H1 (cell line): Measurements from ENCODE around the gene SPEN.

ENCODE experiments used
- CHD1 ChIP-seq: IDR thresholded peaks from 2 replicates; pipeline ENCODE4 v1.6.1; 2012; ENCODE audit warnings: low read depth, low read length, improper control_type of control experiment
- CTCF ChIP-seq, 3 experiments: IDR thresholded peaks; 1 replicate in 2 of 3; 2 replicates in 1 of 3; pipeline versions ENCODE4 v1.5.1 to v1.6.1; 2011; ENCODE audit warnings: low read length in 3 of 3, mild to moderate bottlenecking in 3 of 3, inconsistent platforms in 2 of 3, low read depth in 1 of 3, moderate library complexity in 1 of 3; ENCODE audit not compliant: insufficient read depth in 1 of 3; ENCODE audit errors: control extremely low read depth in 1 of 3
- EGR1 ChIP-seq: IDR thresholded peaks from 2 replicates; pipeline ENCODE4 v1.6.1; 2011; ENCODE audit warnings: low read depth, low read length, borderline replicate concordance
- EP300 ChIP-seq, 2 experiments: IDR thresholded peaks; 1 replicate in 1 of 2; 2 replicates in 1 of 2; pipeline ENCODE4 v1.6.1; 2011 to 2012; ENCODE audit warnings: low read depth in 2 of 2, low read length in 2 of 2, mild to moderate bottlenecking in 2 of 2, borderline replicate concordance in 1 of 2, inconsistent platforms in 1 of 2, moderate library complexity in 1 of 2
- EZH2 ChIP-seq: fragments of 200-600 bp; sonication (generic); IDR thresholded peaks from 2 replicates; pipeline ENCODE4 v1.7.1; 2012; ENCODE audit warnings: low read depth, mild to moderate bottlenecking, moderate library complexity, low read length, inconsistent platforms; ENCODE audit not compliant: severe bottlenecking
- MAX ChIP-seq: IDR thresholded peaks from 2 replicates; pipeline ENCODE4 v1.6.1; 2012; ENCODE audit warnings: inconsistent platforms
- POLR2A ChIP-seq, 2 experiments: IDR thresholded peaks; 1 replicate in 1 of 2; 2 replicates in 1 of 2; pipeline ENCODE4 v1.6.1; 2011; ENCODE audit warnings: low read depth in 2 of 2, low read length in 2 of 2, mild to moderate bottlenecking in 2 of 2; ENCODE audit errors: control extremely low read depth in 1 of 2
- POLR2AphosphoS5 ChIP-seq: IDR thresholded peaks from 2 replicates; pipeline ENCODE4 v1.6.1; 2011; ENCODE audit warnings: low read depth, low read length
- TBP ChIP-seq: IDR thresholded peaks from 2 replicates; pipeline ENCODE4 v1.6.1; 2011; ENCODE audit warnings: low read depth, low read length, improper control_type of control experiment
- YY1 ChIP-seq: IDR thresholded peaks from 2 replicates; pipeline ENCODE4 v1.6.1; 2011; ENCODE audit warnings: low read depth, mild to moderate bottlenecking, low read length
- ZNF274 ChIP-seq: IDR thresholded peaks from 2 replicates; pipeline ENCODE4 v1.7.0; 2012; ENCODE audit warnings: low read length, borderline replicate concordance; ENCODE audit errors: extremely low read depth
- TF ChIP-seq, protein P1 (sequence below): IDR thresholded peaks from 2 replicates; pipeline ENCODE4 v1.6.1; 2011; ENCODE audit warnings: low read length, improper control_type of control experiment

DNA sequence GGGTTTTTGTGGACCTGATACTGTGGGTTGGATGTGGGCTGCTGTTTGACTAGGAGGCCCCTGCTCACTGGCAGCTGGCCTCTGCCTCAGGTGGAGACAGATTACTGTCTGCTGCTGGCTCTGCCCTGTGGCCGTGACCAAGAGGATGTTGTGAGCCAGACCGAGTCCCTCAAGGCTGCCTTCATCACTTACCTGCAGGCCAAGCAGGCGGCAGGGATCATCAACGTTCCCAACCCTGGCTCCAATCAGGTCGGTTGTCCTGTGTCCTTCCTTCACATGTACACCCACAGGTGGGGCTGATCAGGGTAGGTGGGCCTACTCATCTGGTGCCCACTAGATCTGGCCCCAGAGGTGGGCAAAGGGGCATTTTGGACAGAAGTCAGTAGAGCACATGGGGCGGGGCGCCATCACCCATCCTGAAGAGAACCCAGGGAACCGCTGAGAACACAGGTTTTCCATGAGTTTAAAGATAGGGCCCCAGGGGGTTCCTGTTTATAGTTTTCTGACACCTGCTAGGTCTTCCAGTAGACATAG lies 91.2 kb downstream of the SPEN start:
- TF ChIP-seq POLR2A (IDR thresholded peaks at IDR 0.05; ENCODE audit: control extremely low read depth in 1 of 2, low read depth in 2 of 2, low read length in 2 of 2) (no peak), CHD1 (no peak), ZNF274 (no peak), YY1 (no peak), POLR2AphosphoS5 (no peak), EGR1 (no peak), CTCF (IDR thresholded peaks at IDR 0.05; ENCODE audit: control extremely low read depth in 1 of 3, insufficient read depth in 1 of 3, low read depth in 1 of 3, low read length in 3 of 3) (no peak), TBP (no peak), EP300 (IDR thresholded peaks at IDR 0.05; ENCODE audit: borderline replicate concordance in 1 of 2, low read depth in 2 of 2, low read length in 2 of 2) (no peak), MAX (no peak), EZH2 (no peak)
- TF ChIP-seq, protein P1, sequence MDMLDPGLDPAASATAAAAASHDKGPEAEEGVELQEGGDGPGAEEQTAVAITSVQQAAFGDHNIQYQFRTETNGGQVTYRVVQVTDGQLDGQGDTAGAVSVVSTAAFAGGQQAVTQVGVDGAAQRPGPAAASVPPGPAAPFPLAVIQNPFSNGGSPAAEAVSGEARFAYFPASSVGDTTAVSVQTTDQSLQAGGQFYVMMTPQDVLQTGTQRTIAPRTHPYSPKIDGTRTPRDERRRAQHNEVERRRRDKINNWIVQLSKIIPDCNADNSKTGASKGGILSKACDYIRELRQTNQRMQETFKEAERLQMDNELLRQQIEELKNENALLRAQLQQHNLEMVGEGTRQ, result no peak
